Thymus (tissue), 11 donors: ENCODE measurements around the gene CSNK2A3. TPM values are rescaled to one million over a fixed set of nuclear protein-coding genes. Genes with fewer than 3 reads are reported as not detected.

ENCODE experiments used
- DNase-seq, 9 donors: peaks; one replicate each; pipeline ENCODE4 v3.0.0-alpha.2; 2013; ENCODE audit warnings: low spot score in 9 of 9, low read depth in 6 of 9, missing footprints in 1 of 9
- H3K27ac ChIP-seq, 2 donors: one replicate each; pipeline ENCODE4 v1.5.1; 2013; ENCODE audit warnings: control low read depth in 1 of 2, low read depth in 1 of 2, low read length in 1 of 2, mild to moderate bottlenecking in 1 of 2, moderate library complexity in 1 of 2
- H3K27me3 ChIP-seq, 2 donors: one replicate each; pipeline ENCODE4 v1.5.1; 2013; ENCODE audit warnings: low read length in 1 of 2; ENCODE audit not compliant: control insufficient read depth in 2 of 2, insufficient read depth in 1 of 2
- H3K36me3 ChIP-seq, 2 donors: one replicate each; pipeline ENCODE4 v1.5.1; 2013; ENCODE audit warnings: low read length in 1 of 2, mild to moderate bottlenecking in 1 of 2, moderate library complexity in 1 of 2; ENCODE audit not compliant: control insufficient read depth in 2 of 2, insufficient read depth in 2 of 2
- H3K4me1 ChIP-seq, 2 donors: one replicate each; pipeline ENCODE4 v1.5.1; 2013; ENCODE audit warnings: low read length in 2 of 2; ENCODE audit not compliant: control insufficient read depth in 2 of 2, insufficient read depth in 2 of 2
- H3K4me3 ChIP-seq, 2 donors: one replicate each; pipeline ENCODE4 v1.5.1; 2013; ENCODE audit warnings: low read length in 2 of 2, control low read depth in 1 of 2, mild to moderate bottlenecking in 1 of 2
- H3K9me3 ChIP-seq, 2 donors: one replicate each; pipeline ENCODE4 v1.5.1; 2013; ENCODE audit warnings: low read length in 1 of 2, mild to moderate bottlenecking in 1 of 2; ENCODE audit not compliant: control insufficient read depth in 2 of 2, insufficient read depth in 1 of 2
- WGBS: extraction: QIAGEN DNeasy Blood & Tissue Kit; methylation state at CpG from one replicate; pipeline ENCODE4 v1.1.7; 2013; 5-methylcytosine and 5-hydroxymethylcytosine counted together
- polyA plus RNA-seq: library from polyadenylated mRNA; stranded (reverse); fragments of 200-250 nt; gene quantifications from one replicate; pipeline ENCODE4 v1.2.3, GENCODE V29; 2013
- total RNA-seq: library from RNA; stranded (reverse); fragments of 120-200 nt; gene quantifications from one replicate; pipeline ENCODE4 v1.2.4, GENCODE V29; 2013
- donor health status: healthy.

Gene CSNK2A3
- total and polyA plus RNA-seq, 2 donors: 0.14 to 1.5 TPM

GRCh38 chr11:11349106-11349825 is 3.8 kb downstream of the CSNK2A3 start:
- Histone ChIP-seq H3K27ac (no peak overlapping the region), H3K4me1 (no peaks in the 10 kb centered on the region), H3K36me3 (no peaks in the 10 kb centered on the region), H3K27me3 (no peaks in the 10 kb centered on the region), H3K4me3 (no peak overlapping the region), H3K9me3 (no peaks in the 10 kb centered on the region)
- 88% methylated on average over 12 of the region's 12 CpGs for WGBS
- DNase-seq: no peak

DNA sequence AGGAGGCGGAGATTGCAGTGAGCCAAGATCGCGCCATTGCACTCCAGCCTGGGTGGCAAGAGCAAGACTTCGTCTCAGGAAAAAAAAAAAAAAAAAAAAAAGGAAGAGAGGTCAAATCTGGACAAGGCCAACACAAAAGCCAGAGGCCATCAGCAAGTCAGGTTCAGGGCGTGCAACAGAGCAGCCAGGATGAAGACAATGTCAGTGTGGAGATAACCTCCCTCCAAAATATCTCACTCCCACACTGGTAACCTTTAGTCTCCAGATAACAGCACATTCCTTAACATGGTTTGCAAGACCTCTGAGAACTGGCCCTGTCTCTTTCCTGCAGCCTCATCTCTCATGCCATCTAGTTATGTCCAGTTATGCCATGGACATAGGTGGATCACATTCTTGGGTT is 4.7 kb downstream of the CSNK2A3 start:
- no peak overlapping the region for H3K27ac ChIP-seq
- H3K4me1 ChIP-seq: no peaks in the 10 kb centered on the region
- no peak overlapping the region for H3K4me3 ChIP-seq
- no peak for DNase-seq
- no peaks in the 10 kb centered on the region for H3K36me3 ChIP-seq
- 97% methylated on average over 5 of the region's 5 CpGs for WGBS
- H3K9me3 ChIP-seq: no peaks in the 10 kb centered on the region
- no peaks in the 10 kb centered on the region for H3K27me3 ChIP-seq

- no peaks in the 10 kb centered on the region for H3K4me1 ChIP-seq
- H3K36me3 ChIP-seq: no peaks in the 10 kb centered on the region
- no peak overlapping the region for H3K4me3 ChIP-seq
- H3K9me3 ChIP-seq: no peaks in the 10 kb centered on the region
- 93% methylated on average over 7 of the region's 7 CpGs for WGBS
- H3K27ac ChIP-seq: no peak overlapping the region
- DNase-seq: no peak
- H3K27me3 ChIP-seq: no peaks in the 10 kb centered on the region
These were observed 5.5 kb downstream of the CSNK2A3 start for GRCh38 chr11:11347592-11347991.

DNA sequence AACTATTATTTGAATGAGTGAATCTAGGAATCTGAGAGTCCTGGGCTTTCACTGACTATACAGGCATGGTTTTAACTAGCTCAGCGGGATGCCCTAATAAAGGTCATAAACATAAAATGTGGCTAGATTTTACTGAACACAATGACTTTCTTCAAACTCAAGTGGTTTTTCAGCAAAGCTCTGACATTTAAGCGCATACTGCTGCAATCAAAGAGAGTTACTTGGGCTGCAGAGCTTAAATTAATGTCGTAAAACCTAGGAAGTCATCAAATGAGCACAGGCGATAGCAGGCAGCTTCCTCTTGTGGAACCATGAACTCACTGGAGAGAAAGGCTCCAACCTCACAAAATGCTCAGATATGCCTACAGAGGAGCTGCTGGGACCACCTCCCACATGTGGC is 6.7 kb downstream of the CSNK2A3 start:
- 74% methylated on average over 4 of the region's 4 CpGs for WGBS

DNA sequence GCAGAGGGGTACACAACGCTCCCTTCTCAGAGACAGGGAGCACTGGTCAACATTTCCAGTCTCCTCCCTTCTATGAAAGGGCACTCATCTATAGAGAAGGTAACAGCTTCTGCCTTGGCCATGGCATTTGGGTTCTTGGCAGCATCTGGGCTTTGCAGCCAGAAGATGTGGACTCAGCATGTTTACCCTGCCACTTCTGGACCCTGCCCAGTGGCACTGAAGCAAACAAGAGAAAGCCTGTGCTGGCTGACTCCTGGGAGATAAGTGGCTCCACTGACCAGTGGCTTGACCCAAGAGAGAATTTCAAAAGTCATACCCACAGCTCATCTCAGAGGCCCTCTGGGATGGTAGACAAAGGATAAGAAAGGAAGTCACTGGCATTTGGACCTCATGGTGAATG is 8.0 kb downstream of the CSNK2A3 start:
- WGBS: 91% methylated on average over 1 of the region's 1 CpG
- Histone ChIP-seq H3K36me3 (no peaks in the 10 kb centered on the region), H3K27ac (no peak overlapping the region), H3K9me3 (no peaks in the 10 kb centered on the region), H3K4me1 (no peaks in the 10 kb centered on the region), H3K4me3 (no peak overlapping the region), H3K27me3 (no peaks in the 10 kb centered on the region)
- DNase-seq: no peak

More for the DNA sequence above, 6.7 kb downstream of the CSNK2A3 start:
- H3K4me3 ChIP-seq: no peak overlapping the region
- no peak overlapping the region for H3K27ac ChIP-seq
- no peak for DNase-seq
- no peaks in the 10 kb centered on the region for H3K9me3 ChIP-seq
- H3K36me3 ChIP-seq: no peaks in the 10 kb centered on the region
- no peaks in the 10 kb centered on the region for H3K27me3 ChIP-seq
- no peaks in the 10 kb centered on the region for H3K4me1 ChIP-seq

GRCh38 chr11:11344045-11344444 is 9.0 kb downstream of the CSNK2A3 start:
- H3K4me3 ChIP-seq: no peak overlapping the region
- no peak overlapping the region for H3K27ac ChIP-seq
- no peaks in the 10 kb centered on the region for H3K27me3 ChIP-seq
- no peaks in the 10 kb centered on the region for H3K36me3 ChIP-seq
- WGBS: 46% methylated on average over 3 of the region's 3 CpGs
- no peaks in the 10 kb centered on the region for H3K4me1 ChIP-seq
- peak in 1 of 9 donors; percentile 12 for DNase-seq
- H3K9me3 ChIP-seq: no peaks in the 10 kb centered on the region

GRCh38 chr11:11338304-11338703 is 14.7 kb downstream of the CSNK2A3 start:
- Histone ChIP-seq H3K4me1 (no peaks in the 10 kb centered on the region), H3K27me3 (no peaks in the 10 kb centered on the region), H3K4me3 (no peak overlapping the region), H3K9me3 (no peaks in the 10 kb centered on the region), H3K36me3 (no peaks in the 10 kb centered on the region), H3K27ac (no peak overlapping the region)
- WGBS: 83% methylated on average over 1 of the region's 1 CpG
- no peak for DNase-seq

- 88% methylated on average over 4 of the region's 4 CpGs for WGBS
- H3K9me3 ChIP-seq: no peaks in the 10 kb centered on the region
- no peaks in the 10 kb centered on the region for H3K27me3 ChIP-seq
- H3K4me3 ChIP-seq: no peak overlapping the region
- no peaks in the 10 kb centered on the region for H3K36me3 ChIP-seq
- no peaks in the 10 kb centered on the region for H3K4me1 ChIP-seq
- H3K27ac ChIP-seq: no peak overlapping the region
- no peak for DNase-seq
These were observed 16.4 kb downstream of the CSNK2A3 start for GRCh38 chr11:11336664-11337063.

- no peak overlapping the region for H3K27ac ChIP-seq
- no peak for DNase-seq
- 91% methylated on average over 2 of the region's 2 CpGs for WGBS
- H3K36me3 ChIP-seq: no peaks in the 10 kb centered on the region
- H3K9me3 ChIP-seq: no peaks in the 10 kb centered on the region
- H3K27me3 ChIP-seq: no peaks in the 10 kb centered on the region
- no peak overlapping the region for H3K4me3 ChIP-seq
- H3K4me1 ChIP-seq: no peaks in the 10 kb centered on the region
These were observed 18.0 kb downstream of the CSNK2A3 start for GRCh38 chr11:11335043-11335442.
